CD4-positive, alpha-beta T cell treated with Interleukin-1 beta for 1 hour (primary cell): ENCODE measurements around the gene NEK2.
"Not testable (repeated sequence)": the region's sequence is repeated elsewhere in the genome, so short reads cannot be mapped to it uniquely, and the experiment has no call there.

ENCODE experiments used
- DNase-seq, 2 donors: peaks; one replicate each; pipeline ENCODE4 v3.0.0-alpha.2; 2020 to 2022

The NEK2 gene

DNA sequence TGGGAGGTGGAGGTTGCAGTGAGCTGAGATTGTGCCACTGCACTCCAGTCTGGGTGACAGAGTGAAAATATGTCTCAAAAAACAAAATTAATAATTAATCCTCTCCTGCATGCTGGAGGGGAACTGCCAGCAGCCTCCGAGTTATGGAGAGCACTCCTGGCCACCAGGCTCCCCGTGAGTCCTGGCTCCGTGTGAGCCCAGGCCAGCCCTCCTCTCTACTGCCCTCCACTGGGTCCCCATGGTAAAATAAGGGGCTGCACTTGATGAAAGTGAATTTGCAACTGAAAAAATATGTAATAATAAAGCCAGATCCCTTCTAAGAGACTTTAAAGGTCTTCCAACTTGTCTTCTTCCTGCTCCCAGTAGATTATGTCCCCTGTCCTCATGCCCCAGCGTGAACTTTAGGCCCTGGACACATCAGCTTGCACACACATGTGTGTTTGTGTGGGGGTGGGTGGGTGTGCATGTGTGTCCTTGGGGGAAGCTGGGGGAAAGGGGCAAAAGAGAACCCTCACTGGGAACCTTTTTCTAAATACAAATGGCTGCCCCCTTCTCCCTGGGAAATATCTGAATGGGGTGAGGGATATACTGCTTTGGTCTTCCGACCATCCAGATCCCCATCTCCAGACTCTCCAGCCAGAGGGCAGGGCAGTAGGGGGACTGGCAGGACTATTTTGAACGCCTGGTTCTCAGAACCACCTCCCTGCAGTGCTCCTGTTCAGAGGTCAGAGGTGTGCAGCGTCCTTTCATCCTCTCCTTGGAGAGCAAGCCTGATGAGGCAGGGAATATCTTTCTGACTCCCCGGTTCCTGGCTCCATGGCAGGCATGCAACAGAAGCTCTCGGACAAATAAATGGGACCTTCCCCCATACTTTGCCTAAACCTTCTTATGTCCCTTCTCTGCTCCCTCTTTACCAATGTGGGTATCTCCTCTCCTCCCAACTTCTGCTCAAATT is 26.2 kb downstream of the NEK2 start:
- DNase-seq = peak in 1 of 2 donors; percentile 44

DNA sequence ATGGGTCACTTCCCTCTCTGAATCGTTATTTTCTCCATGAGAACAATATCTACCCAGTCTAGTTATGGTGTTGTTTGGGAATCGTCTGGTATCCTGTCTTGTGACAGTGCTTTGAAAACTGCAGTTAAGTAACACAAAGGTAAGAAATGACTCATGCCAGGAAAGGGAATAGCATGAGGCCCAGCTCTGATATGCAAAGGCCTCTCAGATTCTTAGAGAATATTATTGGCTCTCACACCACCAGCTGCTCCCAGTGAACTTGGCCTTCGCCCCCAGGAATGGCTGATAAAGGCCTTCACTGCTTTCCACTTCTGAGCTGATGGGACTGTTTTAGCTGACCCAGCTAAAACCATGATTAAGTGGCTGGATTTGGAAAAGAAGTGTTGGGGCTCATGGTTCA is 27.1 kb downstream of the NEK2 start:
- no peak for DNase-seq

DNA sequence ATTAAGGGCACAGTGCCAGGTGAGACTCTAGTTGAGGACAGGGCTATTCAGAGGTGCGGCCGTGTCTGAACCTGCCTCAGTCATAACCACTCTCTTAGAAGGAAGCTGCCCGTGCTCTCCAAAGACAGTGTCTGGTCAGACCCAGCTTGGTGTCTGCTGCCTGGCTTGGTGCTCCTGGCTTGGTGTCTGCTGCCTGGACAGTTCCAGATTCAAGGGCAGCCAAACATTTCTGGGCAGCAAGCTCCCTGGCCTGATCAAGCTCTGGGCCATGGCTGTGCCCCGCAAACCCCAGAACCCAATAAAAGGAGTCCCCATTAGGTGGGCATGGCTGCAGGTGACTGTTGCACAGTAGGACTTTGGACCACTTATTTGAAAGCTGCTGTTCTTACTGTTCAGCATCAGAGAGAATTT is 27.7 kb downstream of the NEK2 start:
- DNase-seq = no peak

GRCh38 chr1:211646566-211646965 is 28.9 kb downstream of the NEK2 start:
- DNase-seq = no peak

DNA sequence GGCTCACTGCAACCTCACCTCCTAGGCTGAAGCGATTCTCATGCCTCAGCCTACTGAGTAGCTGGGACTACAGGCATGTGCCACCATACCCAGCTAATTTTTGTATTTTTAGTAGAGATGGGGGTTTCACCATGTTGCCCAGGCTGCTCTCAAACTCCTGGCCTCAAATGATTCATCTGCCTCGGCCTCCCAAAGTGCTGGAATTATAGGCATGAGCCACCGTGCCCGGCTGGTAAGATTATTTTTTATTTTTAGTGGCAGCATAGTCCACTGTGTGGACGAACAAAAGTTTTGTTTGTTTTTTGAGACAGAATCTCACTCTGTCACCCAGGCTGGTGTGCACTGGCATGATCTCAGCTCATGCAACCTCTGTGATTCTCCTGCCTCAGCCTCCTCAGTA is 29.8 kb downstream of the NEK2 start:
- not testable (repeated sequence) for DNase-seq

DNA sequence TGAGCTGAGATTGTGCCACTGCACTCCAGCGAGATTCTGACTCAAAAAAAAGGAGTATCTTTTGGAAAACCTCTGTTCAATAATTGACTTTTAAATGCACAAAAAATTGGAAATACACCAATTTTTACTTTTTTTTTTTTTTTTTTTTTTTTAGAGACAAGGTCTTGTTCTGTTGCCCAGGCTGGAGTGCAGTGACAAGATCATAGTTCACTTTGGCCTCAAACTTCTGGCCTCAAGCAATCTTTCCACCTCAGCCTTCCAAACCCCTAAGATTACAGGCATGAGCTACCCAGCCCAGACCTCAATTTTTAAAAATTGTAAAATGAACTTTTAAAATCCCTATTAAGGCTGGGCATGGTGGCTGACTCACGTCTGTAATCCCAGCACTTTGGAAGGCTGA is 30.8 kb downstream of the NEK2 start:
- no peak for DNase-seq

DNA sequence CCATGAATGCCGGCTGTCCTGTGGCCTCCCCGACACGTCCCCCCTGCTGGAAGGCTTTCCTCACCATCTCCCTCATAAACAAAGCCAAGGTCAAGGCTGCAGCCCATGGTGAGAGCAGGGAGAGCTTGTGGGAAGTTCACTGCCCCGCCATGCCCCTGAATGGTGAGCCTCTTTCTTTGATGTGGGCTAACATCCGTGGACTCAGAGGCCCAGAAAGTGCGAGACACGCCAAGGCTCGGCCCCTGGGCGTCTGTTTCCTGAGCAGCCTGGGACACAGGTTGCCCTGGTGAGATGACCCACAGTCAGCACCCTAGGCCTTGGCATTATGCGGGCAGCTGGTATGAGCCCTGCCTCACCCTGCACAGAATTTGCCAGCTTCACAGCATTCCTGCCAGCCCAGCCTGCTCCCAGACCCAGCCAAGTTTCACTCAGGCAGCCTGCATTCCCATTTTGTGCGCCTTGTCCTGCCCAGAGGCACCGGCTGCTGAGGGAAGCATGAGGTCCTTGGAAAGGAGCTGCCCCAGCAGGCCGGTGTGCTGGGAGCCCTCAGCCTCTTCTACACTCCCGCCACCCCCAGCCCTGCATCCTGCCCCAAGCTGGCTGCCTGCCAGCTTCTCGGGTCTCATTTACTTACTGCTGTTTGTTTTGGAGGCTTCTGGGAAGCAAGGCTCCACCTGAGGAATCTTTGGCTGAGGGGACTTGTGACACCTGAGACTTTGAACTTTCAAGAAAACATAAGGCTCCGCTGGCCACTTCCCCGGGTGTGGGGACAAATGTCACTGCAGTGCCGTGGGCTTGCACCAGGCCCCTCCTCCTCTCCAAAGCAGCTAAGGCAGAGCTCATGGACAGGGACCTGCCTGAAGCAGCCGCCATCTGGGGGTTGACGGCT is 31.9 kb downstream of the NEK2 start:
- peak in 1 of 2 donors; percentile 7 for DNase-seq

DNA sequence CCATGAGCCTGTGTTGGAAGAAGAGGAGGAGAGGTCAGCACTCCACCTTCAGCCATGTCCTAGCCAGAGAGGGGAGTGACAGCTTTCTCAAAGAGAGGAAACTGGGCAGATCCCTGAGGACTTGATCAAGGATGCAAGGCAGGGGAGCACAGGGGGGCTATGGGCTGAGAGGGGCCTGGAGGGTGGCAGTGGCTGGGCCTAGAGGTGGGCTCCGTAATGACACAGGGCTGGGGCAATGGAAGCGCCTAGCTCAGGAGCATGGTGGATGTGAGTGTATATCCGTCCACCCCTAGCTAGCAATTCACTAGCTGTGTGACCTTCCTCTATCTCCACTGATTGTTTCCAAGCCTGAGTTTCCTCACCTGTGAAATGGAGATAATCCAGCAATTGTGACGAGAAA is 32.6 kb downstream of the NEK2 start:
- no peak for DNase-seq

- DNase-seq = no peak
These were observed 33.5 kb downstream of the NEK2 start for GRCh38 chr1:211641942-211642341.

DNA sequence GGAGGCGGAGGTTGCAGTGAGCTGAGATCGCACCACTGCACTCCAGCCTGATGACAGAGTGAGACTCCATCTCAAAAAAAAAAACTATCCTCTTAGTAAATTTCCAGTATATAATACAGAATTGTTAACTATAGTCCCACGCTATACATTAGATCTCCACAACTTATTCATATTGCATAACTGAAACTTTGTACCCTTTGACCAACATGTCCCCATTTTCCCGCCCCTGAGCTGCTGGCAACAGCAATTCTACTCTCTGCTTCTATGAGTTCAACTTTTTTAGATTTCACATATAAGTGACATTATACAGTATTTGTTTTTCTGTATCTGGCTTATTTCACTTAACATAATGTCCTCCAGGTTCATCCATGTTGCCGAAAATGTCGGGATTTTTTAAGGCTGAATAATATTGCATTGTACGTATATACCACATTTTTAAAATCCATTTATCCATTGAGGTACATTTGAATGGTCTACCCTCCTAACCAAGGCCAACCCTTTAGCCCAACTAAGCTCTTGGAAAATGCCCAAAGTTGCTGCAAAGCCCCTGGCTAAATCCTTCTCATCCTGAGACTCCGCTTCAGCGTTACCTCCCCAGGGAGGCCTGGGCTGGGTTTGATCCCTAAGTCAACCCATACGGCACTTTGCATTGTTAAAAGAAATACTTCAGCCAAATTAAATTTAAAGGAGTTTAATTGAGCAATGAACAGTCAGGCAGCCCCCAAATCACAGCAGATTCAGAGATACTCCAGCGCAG is 34.2 kb downstream of the NEK2 start:
- no peak for DNase-seq

- no peak for DNase-seq
These were observed 35.2 kb downstream of the NEK2 start for GRCh38 chr1:211640301-211640630.

GRCh38 chr1:211639475-211640300 is 35.7 kb downstream of the NEK2 start:
- no peak for DNase-seq

- DNase-seq = no peak
These were observed 36.7 kb downstream of the NEK2 start for GRCh38 chr1:211638689-211639101.

GRCh38 chr1:211638246-211638645 is 37.2 kb downstream of the NEK2 start:
- DNase-seq = no peak

DNA sequence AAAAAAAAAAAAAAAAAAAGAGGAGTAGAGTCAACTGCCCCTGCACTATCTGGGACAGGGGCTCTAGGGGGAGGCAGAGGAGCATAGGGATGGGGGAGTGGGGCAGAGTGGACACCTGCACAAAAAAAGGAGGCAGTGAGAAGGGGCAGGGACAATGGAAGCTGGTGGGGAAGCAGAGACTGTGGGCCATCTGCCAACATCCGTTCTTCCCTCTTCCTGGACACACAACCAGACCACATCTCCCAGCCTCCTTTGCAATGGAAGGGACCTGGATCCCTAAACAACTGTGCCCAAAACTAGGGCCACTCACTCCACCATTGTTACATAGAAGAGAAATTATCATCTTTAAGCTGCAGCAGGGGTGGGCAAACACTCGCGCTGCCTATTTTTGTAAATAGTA is 38.4 kb downstream of the NEK2 start:
- no peak for DNase-seq

DNA sequence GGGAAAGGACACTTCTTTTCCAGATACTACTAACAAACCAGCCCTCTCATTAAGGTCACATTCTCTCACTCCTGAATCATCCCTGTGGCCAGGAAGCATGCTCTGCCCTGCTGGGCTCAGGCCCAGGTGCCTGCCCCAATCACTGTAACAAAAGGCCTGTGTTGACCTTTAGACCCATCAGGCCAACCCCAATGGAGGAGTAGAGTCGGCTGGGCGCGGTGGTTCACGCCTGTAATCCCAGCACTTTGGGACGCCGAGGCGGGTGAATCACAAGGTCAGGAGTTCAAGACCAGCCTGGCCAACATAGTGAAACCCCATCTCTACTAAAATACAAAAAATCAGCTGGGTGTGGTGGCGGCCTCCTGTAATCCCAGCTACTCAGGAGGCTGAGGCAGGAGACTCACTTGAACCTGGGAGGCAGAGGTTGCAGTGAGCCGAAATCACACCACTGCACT is 38.8 kb downstream of the NEK2 start:
- not testable (repeated sequence) for DNase-seq

DNA sequence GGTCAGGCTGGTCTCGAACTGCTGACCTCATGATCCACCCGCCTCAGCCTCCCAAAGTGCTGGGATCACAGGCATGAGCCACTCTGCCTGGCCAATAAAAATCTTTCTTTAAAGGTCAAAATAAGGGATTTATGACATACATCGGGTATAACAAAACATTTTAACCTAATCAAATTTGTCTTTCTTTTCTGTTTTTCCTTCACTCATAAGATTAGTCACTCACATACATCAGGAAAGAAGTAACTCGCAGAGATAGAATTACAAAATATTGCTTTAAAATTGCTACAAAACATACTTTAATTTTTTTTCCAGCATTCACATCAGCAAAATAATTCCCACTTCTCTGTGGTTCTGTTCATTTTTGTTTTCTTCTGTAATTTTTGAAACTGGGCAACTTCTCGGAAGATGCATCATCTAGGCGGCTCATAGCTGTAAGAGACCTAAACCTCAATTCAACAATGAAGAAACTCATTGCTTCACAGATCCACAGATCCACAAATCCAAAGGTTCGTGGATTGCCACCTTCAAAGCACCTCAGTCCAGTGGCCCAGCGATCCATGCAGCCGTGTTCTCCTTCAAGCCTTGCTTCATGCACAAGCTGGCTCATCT is 39.7 kb downstream of the NEK2 start:
- DNase-seq = no peak

- DNase-seq = no peak
These were observed 40.5 kb downstream of the NEK2 start for GRCh38 chr1:211634931-211635330.

DNA sequence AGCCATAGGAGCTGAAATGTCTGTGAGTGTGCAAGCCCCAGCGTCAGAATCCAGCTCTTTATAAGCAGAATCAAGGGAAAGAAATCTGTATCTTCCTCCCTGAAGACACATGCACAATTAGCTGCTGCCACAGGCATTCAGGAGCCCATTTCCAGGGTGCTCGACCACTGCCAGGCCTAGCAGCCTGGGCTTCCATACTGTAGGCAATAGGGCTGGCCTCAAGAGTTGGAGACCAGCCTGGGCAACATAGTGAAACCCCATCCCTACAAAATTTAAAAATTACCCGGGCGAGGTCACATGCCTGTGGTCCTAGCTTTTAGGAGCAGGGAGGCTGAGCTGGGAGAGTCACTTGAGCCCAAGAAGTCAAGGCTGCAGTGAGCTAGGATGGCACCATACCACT is 41.0 kb downstream of the NEK2 start:
- DNase-seq = no peak

DNA sequence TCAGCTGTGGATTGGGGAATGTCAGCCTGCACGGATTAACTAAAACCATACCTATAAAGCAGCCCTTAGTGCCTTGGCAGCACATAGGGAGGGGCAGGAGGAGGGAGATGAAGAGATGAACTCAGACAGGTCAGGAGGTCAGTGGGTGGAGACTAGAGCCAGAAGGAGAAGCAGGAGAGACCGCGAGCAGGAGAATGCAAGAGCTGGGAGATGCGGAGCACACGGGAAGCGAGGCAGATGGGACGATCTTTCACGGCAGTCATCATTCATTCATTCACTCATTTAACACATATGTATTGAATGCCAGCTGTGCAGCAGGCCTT is 41.9 kb downstream of the NEK2 start:
- no peak for DNase-seq

DNA sequence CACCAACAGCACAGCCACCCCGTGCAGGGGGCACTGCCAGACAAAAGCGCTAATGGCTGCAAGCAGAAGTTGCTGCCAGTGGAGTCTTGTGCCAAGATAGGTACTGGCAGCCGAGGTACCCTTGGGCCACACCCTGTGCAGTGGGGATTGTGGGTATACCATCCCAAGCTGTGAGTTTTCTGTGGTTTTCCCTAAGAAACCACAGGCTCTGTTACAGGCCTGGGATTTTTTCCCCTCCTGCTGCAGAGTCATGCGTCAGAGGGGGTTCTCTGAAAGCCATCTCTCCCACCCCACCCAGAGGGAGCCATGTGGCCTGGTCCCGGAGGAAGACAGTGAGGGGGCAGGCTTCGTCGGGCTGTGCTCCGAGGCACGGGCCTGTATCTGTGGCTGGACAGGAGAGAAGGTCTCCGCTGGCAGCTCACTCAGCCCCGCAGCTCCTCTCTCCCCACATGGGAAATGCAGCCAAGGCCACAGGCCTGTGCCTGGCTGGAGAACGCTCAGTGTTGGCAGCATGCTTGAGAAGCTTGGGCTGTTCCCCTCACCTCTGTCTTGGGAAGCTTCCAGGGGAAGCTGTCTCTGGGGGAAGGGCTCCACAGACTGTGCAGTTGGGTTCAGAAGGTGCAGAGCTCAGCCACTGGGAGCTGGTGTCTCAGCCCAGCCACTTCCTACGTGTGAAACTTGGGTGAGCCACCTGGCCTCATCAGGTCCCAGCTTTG is 42.5 kb downstream of the NEK2 start:
- DNase-seq = no peak
